GM19463 (cell line): ENCODE measurements around the gene CDR2L.
"Not testable (repeated sequence)": the region's sequence is repeated elsewhere in the genome, so short reads cannot be mapped to it uniquely, and the experiment has no call there.

ENCODE experiments used
- ATAC-seq: cut with Tn5 transposase; IDR thresholded peaks from one replicate; pipeline ENCODE4 v1.9.1; 2021; ENCODE audit warnings: mild to moderate bottlenecking, moderate library complexity; ENCODE audit not compliant: unreplicated experiment

CDR2L gene

DNA sequence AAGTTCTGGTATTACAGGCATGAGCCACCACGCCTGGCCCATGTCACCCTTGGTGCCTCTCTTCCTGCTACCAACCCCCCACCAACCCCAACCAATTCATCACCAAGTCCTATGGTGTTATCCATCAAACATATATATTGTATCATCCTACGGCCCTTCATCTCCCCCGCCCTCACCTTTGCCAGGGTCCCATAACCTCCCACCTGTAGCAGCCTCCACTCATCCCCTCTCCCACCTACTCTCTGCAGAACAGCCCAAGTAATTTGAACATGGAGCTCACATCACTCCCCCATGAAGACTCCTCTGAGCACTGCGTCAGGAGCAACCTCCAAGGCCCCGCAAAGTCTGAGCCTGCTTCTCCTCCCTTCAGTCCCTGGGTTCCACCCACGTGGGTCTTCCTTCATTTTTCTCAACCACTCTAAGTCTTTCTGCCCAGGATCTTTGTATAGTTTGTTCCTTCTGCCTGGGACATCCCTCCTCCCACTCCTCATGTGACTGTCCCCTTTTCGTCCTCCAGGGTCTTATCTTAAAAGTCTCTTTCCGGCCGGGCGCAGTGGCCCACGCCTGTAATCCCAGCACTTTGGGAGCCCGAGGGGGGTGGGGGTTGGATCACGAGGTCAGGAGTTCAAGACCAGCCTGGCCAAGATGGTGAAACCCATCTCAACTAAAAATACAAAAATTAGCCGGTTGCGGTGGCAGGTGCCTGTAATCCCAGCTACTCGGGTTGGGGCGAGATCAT lies 7.9 kb upstream of the CDR2L start:
- ATAC-seq = no peak

DNA sequence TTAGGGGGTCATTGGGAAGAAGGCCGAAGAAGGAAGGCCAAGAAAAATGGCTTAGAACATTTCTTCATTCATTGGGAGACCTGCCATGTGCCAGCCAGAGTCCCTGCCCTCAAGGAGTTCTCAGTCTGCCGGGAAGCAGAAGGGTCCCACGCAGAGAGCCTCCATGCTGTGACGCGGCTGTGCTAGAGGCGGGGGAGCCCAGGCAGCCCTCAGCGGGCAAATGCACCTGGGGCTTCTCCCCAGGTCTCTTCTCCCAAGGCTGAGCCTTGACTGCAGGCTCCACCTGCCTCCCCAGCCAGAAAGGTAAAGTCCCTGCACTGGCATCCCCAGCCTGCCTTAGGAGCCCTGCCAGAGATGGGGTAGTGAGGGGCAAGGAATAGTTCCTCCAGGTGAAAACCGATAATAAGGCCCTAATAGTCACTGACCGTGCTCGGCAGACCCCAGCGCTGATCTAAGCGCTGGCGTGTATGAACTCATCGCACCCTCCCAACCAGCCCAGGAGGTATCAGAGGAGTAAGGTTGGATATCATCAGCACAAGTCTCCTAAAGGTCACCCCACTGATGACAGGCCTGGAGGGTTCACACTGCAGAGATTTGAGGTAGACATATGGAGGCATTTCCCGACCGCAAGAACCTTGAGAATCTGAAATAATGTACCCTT lies 6.0 kb upstream of the CDR2L start:
- no peak for ATAC-seq

DNA sequence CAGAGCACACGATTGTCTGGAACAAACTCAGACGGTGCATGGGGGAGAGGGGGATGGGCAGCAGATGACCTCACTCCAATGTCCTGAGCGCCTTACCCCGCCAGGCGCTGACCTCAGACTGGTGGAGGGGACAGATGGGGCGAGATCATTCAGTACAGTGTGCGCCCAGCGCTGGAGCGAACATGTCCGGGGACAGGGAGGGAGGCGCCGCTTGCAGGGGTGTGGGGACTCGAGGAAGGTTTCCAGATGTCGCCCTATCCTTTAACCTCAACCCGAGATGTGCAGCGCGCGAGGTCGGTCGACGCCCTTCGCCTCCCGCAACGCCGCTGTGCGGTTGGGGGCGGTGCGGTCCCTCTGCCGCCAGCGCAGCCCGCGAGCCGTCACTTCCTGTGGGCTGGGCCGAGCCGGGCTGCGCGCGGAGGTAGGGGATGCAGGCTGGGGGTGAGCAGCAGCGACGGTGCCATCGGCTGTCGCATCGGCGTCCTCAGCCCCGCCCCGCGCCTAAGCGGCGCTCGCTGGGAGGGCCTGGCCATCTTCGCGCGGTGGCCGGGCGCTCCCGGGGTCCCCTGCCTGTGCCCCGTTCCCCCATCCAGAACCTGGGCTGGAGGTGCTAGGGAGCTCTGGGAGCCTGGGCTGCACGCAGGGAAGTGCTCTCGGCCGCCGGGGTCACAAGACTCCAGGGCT lies 5.3 kb upstream of the CDR2L start:
- no peak for ATAC-seq

DNA sequence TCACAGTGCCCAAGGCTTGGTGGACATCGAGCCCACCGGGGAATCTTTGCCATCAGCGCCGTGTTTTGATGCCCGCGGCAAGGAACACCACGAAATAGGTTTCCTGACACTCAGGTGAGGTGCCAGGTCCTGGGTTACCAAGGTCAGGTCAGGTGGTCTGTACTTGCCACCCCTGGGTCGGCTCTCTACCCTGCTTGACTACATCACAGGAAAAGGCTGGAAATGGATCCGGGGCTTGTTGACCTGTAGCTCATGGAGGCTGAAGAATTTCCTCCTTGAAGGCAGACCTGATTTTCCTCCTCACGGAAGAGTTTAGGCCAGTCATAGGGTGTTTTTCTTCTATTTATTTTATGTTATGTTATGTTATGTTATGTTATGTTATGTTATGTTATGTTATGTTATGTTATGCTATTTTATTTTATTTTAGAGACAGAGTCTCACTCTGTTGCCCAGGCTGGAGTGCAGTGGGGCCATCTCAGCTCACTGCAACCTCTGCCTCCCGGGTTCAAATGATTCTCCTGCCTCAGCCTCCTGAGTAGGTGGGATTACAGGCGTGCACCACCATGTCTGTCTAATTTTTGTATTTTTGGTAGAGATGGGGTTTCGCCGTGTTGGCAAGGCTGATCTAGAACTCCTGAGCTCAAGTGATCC lies 4.6 kb upstream of the CDR2L start:
- not testable (repeated sequence) for ATAC-seq

DNA sequence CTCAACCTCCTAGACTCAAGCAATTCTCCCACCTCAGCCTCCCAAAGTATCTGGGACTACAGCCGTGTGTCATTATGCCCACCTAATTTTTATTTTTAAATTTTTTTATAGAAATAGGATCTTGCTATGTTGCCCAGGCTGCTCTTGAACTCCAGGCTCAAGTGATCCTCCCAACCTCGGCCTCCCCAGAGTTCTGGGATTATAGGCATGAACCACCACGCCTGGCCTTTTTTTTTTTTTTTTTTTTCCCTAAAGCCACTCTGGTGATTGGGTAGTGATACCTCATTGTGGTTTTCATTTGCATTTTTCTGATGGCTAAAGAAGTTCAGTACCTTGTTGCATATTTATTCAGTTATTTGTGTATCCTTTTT lies 1.2 kb upstream of the CDR2L start:
- ATAC-seq = no peak

DNA sequence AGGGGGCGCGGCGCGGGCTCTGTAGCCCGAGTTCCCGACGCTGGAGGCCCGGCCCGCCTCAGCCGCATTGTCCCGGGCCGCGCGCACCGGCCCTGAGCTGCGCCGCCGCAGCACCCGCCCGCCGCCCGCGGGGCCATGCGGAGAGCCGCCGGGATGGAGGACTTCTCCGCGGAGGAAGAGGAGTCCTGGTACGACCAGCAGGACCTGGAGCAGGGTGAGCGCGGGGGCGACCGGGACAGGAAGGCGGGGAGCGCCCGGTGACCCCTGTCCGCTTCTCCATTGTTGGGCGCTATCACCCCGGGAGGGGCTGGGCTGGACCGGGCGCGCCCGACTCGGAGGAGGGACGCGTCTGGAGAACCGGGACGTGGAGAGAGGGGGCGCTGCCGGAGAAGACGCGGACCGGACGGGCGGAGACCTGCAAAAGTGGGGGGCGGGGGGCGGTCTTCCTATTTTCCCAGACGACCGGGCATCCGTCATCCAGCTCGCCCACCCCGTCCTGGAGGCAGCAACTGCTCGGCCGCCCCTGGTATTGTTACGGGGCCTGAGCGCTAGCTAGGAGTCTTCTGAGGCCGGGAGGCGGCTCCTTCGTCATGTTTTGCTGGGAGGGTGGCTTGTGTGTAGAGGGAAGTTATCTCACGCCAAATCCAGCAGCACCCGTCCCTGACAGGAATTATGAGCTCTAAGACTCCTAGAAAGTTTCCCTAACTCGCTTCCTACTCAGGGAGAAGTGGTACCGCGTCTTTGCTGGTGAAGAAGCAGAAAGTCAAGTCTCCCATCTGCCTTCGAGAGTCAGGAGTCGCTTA lies 678 bp downstream of the CDR2L start:
- ATAC-seq = peak; percentile 38

DNA sequence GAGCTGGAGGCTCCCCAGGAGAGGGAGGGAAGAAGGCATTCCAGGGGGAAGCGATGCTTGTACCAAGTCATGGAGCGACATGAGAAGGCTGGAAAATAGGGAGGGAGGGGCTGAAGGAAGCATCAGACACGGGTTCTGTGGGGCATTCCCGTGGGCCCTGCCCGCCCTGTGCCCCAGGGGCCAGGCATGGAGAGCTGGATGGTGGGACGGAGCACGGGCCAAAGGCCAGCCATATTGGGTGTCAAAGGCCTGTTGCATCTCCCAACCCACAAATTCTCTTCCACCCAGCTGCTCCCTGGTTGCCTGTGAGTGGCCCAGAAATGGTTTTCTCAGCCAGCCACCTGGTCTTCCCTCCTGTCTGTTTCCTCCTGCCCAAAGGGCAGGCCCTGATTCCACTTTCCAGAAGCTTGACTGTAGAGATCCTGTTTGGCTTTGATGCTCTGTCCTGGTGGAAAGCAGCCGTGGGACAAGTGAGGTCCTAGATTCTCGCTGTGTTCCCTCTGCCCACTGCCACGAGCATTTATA lies 3.2 kb downstream of the CDR2L start:
- ATAC-seq = no peak

DNA sequence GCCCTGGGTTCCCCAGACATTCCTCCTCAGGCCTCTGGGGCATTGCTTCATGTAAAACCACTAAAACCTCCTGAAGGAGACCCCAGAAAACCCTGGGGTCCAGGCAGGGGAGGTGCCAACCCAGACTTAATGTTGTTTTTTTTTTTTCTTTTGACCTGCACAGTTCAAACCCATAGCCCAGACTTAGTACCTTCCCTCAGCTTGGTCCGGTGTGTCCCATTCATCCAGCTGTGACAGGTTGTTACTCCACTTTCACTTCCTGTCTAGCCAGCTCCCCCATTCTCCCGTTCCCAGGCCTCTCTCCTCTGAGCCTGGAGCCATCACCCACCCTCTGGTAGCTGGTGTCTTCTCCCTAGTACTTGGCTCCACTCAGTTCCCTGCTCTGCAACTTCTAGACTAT lies 4.8 kb downstream of the CDR2L start:
- ATAC-seq = no peak

DNA sequence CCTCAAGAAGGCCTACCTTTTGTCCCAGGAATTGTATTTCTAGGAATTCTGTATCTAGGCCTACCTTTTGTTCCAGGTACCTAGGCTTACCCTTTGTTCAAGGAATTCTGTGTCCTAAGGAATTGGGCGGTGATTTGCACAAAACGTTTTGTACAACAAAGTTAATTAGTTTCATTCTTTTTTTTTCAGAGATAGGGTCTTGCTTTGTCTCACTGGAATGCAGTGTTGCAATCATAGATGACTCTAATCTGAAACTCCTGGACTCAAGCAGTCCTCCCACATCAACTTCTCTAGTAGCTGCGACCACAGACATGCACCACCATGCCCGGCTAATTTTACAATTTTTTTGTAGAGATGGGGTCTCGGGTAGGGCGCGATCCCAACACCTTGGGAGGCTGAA lies 7.0 kb downstream of the CDR2L start:
- ATAC-seq = no peak

DNA sequence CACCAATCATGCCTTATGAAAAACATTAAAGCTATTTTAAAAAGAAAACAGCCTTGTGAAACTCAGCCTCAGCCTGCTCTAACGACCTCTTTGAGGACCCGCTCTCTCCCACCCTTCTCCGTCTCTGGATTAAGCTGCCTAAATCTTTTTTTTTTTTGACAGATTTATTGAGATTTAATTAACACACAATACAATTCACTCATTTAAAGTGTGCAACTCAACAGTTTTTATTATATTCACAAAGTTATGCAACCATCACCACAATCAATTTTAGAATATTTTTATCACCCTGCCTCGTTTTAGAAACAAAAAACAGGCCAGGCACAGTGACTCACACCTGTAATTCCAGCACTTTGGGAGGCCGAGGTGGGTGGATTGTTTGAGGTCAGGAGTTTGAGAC lies 8.4 kb downstream of the CDR2L start:
- ATAC-seq = no peak

DNA sequence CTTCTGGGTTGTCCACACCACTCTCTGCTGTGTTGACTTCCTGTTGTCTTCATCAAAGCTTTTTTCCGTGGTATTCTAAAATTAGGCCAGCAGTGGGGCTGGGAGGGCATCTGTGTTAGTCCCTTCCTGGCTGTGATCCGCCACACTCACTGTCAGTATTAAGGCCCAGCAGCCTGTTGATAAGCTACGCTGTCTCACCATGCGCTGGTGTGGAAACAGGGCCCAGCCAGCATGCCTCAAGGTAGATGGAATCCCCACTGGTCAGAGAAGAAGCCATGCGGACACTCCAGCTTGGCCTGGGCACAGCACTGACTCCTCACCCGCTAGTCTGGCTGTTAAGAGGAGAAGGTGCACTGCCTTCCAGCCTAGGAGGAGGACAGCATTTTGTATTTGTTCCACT lies 11.4 kb downstream of the CDR2L start:
- ATAC-seq = no peak

DNA sequence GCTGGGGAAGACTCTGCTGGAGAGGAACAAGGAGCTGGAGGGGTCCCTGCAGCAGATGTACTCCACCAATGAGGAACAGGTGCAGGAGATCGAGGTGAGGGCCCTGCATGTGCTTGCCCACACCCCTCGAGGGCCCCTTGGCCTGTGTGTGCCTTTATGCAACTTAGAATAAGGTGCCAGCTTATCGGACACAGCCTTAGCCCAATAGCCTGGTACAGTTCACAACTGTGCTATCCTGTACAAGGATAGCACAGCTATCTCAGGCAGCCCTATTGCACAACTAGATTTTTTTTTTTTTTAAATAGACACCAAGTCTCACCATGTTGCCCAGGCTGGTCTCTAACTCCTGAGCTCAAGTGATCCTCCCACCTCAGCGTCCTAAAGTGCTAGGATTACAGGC lies 12.1 kb downstream of the CDR2L start:
- no peak for ATAC-seq

DNA sequence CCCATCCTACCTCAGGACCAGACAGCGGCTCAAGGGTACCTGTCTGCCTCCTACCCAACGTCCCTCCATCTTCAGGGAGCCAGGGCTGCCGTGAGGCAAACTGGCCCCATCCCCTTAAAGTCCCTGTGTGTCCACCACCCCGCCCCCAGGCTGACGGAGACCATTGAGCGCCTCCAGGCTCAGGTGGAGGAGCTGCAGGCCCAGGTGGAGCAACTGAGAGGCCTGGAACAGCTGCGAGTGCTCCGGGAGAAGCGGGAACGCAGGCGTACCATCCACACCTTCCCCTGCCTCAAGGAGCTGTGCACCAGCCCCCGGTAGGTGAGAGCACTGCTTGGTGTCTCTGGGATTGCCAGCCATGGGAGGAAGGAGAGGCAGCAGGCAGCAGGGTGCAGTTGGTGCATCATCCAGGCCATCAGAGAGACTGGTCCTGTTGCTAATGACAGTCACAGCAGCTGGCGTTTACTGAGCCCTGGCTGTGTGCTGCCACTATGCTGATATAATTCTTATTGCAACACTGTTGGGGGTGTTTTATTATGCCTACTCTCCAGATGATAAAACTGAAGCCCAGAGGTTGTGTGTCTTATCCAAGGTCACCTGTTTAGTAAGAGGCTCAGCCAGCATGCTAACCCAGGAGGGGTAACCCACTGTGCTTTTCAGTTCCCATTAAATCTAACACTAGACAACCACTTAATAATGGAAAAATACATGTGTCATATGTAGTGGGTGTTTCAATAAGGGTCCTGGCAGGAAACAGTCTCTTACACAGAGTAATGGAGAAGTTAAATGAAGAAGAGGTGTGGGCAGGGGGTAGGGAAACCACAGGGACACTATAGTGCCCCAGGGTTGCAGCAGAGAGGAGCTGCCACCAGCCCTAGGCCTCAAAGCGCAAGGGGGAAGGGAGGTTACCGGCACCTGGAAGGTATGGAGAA lies 14.7 kb downstream of the CDR2L start:
- ATAC-seq = no peak

DNA sequence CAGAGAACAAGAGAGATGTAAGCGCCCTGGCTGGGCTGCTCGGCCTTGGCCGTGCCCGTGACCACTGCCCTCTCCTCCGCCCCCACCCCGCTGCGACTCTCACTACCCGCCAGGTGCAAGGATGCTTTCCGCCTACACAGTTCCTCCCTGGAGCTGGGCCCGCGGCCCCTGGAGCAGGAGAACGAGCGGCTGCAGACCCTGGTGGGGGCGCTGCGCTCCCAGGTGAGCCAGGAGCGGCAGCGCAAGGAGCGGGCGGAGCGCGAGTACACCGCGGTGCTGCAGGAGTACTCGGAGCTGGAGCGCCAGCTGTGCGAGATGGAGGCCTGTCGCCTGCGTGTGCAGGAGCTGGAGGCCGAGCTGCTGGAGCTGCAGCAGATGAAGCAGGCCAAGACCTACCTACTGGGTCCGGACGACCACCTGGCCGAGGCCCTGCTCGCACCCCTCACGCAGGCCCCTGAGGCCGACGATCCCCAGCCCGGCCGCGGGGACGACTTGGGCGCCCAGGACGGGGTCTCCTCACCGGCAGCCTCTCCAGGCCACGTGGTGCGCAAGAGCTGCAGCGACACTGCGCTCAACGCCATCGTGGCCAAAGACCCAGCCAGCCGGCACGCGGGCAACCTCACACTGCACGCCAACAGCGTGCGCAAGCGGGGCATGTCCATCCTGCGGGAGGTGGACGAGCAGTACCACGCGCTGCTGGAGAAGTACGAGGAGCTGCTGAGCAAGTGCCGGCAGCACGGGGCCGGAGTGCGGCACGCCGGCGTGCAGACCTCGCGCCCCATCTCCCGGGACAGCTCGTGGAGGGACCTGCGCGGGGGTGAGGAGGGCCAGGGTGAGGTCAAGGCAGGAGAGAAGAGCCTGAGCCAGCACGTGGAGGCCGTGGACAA lies 15.9 kb downstream of the CDR2L start:
- ATAC-seq = no peak

DNA sequence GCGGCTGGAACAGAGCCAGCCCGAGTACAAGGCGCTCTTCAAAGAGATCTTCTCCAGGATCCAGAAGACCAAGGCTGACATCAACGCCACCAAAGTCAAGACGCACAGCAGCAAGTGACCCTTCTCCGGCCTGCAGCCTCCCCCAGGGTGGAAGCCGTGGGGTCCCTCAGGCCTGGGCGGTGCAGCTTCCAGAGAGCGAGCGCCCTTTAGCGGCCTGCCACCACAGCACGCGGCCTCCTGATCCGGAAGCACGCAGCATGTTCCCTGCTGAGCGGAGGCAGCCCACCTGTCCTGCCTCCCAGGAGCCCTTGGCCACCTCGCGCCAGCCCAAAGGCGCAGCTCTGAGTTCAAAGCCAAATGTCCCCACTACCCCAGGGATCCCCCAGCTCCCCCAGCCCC lies 16.5 kb downstream of the CDR2L start:
- no peak for ATAC-seq

DNA sequence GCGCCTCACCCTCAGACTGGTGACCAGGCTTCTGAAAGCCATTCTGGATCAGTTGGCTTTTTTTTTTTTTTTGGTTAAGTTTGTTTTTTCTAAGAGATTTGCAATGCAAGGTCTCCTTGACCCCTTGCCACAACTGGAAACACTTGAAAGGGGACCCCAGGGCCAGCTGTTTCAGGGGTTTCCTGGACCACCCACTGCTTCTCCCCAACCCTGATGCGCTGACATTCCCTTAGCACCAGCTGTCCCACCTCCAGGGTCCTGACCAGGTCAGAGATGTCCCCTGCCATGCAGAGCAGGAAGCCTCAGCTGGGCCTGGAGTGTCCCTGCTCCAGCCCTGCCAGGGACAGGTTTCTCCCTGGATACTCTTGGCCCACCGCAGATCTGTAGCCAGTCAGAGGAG lies 16.9 kb downstream of the CDR2L start:
- ATAC-seq = no peak

DNA sequence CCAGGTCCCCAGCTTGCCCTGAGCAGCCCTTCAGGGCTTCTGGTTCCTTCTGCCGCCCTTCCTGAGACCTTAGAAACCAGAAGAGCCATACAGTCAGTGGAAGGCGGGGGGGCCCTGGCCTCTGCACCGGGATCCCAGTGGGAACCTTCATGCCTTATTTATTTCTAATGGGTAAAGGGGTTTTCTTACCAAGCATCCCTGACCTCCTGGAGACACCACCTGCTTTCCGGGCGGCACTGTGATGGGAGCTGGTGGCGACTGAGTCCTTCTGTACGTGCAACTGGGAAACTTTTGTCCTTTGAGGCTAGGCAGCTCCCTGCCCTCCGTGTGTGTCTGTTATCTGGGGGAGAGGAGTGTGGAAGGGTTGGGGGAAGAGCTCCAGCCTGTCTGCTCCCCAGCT lies 17.9 kb downstream of the CDR2L start:
- ATAC-seq = no peak

DNA sequence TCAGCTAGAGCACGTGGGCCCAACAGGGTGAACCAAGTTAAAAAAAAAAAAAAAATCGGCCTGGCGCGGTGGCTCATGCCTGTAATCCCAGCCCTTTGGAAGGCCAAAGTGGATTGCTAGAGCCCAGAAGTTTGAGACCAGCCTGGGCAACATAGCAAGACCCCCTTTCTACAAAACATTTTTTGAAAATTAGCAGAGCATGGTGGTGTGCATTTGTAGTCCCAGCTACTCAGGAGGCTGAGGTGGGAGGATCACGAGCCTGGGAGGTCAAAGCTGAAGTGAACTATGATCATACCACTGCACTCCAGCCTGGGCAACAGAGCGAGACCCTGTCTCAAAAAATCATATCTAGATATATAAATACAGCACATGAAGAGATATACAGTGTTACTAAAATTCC lies 18.7 kb downstream of the CDR2L start:
- ATAC-seq = not testable (repeated sequence)

DNA sequence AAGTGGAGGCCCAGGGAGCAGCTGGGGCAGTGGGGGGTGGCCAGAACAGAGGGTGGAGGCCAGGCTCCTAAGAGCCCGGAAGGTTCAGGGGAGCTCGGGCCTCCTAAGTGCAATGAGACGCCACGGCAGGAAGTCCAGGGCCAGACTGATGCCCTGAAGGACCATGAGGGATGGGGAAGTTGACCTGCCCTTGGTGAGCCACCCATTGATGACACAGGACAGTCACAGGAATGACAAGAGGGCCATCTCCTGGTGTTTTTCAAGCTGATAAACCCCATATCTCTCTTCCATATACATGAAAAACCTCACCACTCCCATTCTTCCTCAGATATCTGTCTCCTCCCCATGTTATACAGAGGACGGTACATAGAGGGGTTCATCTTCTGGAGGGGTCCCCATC lies 19.2 kb downstream of the CDR2L start:
- ATAC-seq = no peak
